SK-N-SH treated with all-trans-retinoic acid at 6 μM for 48 hours (cell line): ENCODE measurements around the gene SMG7.

Source experiments
- ARNTL ChIP-seq: fragments of 450-650 bp; formaldehyde crosslinking; IDR thresholded peaks from 2 replicates; pipeline ENCODE4 v1.5.0; 2020; ENCODE audit warnings: low read depth, mild to moderate bottlenecking, moderate library complexity, borderline replicate concordance
- CSDC2 ChIP-seq: fragments of 250-450 bp; sonication (Bioruptor Pico); IDR thresholded peaks from 2 replicates; pipeline ENCODE4 v1.5.0; 2020; ENCODE audit warnings: mild to moderate bottlenecking, moderate library complexity
- ISL1 ChIP-seq: fragments of 250-450 bp; sonication (Bioruptor Pico); IDR thresholded peaks from 2 replicates; pipeline ENCODE4 v2.1.2; 2022; ENCODE audit warnings: mild to moderate bottlenecking, moderate library complexity
- RARB ChIP-seq: fragments of 250-450 bp; sonication (Bioruptor Pico); IDR thresholded peaks from 2 replicates; pipeline ENCODE4 v1.8.0; 2021; ENCODE audit warnings: mild to moderate bottlenecking, moderate library complexity
- TOX ChIP-seq: fragments of 250-450 bp; sonication (Bioruptor Pico); IDR thresholded peaks from 2 replicates; pipeline ENCODE4 v1.8.0; 2021; ENCODE audit warnings: mild to moderate bottlenecking, moderate library complexity, borderline replicate concordance
- ZFP3 ChIP-seq: fragments of 250-450 bp; sonication (Bioruptor Pico); IDR thresholded peaks from 2 replicates; pipeline ENCODE4 v1.5.0; 2020; ENCODE audit warnings: mild to moderate bottlenecking, moderate library complexity
- ZFP30 ChIP-seq: fragments of 450-650 bp; formaldehyde crosslinking; IDR thresholded peaks from 2 replicates; pipeline ENCODE4 v1.5.0; 2022; ENCODE audit warnings: mild to moderate bottlenecking, moderate library complexity
- TF ChIP-seq, protein P1 (sequence below): fragments of 250-450 bp; sonication (Bioruptor Pico); IDR thresholded peaks from 2 replicates; pipeline ENCODE4 v1.8.0; 2020; ENCODE audit warnings: mild to moderate bottlenecking, moderate library complexity, borderline replicate concordance
- TF ChIP-seq, protein P2 (sequence below): fragments of 250-450 bp; sonication (Bioruptor Pico); IDR thresholded peaks from 2 replicates; pipeline ENCODE4 v1.5.1; 2021; ENCODE audit warnings: mild to moderate bottlenecking, moderate library complexity
- TF ChIP-seq, protein P3 (sequence below): fragments of 250-450 bp; sonication (Bioruptor Pico); IDR thresholded peaks from 2 replicates; pipeline ENCODE4 v1.5.0; 2020; ENCODE audit warnings: mild to moderate bottlenecking, moderate library complexity

DNA sequence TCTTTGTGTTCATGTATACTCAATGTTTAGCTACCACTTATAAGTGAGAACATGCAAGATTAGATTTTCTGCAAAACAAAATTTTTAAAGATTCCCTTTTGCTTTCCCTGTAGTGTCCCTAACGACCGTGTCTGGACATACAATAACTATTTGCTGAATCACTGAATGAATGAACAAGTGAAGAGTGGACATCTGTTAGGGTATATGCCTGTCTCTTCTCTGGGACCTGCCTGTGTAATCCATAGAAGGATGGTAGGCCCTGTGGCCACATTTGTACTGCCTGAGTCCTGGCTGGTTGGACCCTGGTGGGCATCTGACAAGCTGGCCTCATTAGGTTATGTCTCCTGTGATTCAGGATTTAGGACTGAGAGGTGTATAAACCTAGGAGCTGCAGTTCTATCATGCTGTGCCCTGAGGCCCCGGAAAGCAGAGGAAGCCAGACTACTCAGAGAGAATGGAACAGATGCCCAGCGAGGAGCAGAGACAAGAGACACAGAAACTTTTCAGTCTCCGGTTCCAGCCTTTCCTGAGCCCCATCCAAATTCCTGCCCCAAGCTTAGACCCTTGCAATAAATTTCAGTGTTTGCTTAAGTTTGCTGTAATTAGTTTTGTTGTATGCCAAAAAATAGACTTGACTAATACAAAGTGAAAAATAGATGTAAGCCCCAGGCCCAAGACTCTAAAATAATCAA lies 125.5 kb downstream of the SMG7 start:
- TF ChIP-seq ARNTL (CRISPR knock-in tag) (no peak), ZFP3 (CRISPR knock-in tag) (no peak), RARB (CRISPR knock-in tag) (no peak), ZFP30 (no peak), CSDC2 (CRISPR knock-in tag) (no peak), ISL1 (CRISPR knock-in tag) (no peak), TOX (CRISPR knock-in tag) (no peak)
- TF ChIP-seq, protein P1, sequence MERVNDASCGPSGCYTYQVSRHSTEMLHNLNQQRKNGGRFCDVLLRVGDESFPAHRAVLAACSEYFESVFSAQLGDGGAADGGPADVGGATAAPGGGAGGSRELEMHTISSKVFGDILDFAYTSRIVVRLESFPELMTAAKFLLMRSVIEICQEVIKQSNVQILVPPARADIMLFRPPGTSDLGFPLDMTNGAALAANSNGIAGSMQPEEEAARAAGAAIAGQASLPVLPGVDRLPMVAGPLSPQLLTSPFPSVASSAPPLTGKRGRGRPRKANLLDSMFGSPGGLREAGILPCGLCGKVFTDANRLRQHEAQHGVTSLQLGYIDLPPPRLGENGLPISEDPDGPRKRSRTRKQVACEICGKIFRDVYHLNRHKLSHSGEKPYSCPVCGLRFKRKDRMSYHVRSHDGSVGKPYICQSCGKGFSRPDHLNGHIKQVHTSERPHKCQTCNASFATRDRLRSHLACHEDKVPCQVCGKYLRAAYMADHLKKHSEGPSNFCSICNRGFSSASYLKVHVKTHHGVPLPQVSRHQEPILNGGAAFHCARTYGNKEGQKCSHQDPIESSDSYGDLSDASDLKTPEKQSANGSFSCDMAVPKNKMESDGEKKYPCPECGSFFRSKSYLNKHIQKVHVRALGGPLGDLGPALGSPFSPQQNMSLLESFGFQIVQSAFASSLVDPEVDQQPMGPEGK (CRISPR knock-in tag): no peak
- TF ChIP-seq, protein P2, sequence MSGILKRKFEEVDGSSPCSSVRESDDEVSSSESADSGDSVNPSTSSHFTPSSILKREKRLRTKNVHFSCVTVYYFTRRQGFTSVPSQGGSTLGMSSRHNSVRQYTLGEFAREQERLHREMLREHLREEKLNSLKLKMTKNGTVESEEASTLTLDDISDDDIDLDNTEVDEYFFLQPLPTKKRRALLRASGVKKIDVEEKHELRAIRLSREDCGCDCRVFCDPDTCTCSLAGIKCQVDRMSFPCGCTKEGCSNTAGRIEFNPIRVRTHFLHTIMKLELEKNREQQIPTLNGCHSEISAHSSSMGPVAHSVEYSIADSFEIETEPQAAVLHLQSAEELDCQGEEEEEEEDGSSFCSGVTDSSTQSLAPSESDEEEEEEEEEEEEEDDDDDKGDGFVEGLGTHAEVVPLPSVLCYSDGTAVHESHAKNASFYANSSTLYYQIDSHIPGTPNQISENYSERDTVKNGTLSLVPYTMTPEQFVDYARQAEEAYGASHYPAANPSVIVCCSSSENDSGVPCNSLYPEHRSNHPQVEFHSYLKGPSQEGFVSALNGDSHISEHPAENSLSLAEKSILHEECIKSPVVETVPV (CRISPR knock-in tag): no peak
- TF ChIP-seq, protein P3, sequence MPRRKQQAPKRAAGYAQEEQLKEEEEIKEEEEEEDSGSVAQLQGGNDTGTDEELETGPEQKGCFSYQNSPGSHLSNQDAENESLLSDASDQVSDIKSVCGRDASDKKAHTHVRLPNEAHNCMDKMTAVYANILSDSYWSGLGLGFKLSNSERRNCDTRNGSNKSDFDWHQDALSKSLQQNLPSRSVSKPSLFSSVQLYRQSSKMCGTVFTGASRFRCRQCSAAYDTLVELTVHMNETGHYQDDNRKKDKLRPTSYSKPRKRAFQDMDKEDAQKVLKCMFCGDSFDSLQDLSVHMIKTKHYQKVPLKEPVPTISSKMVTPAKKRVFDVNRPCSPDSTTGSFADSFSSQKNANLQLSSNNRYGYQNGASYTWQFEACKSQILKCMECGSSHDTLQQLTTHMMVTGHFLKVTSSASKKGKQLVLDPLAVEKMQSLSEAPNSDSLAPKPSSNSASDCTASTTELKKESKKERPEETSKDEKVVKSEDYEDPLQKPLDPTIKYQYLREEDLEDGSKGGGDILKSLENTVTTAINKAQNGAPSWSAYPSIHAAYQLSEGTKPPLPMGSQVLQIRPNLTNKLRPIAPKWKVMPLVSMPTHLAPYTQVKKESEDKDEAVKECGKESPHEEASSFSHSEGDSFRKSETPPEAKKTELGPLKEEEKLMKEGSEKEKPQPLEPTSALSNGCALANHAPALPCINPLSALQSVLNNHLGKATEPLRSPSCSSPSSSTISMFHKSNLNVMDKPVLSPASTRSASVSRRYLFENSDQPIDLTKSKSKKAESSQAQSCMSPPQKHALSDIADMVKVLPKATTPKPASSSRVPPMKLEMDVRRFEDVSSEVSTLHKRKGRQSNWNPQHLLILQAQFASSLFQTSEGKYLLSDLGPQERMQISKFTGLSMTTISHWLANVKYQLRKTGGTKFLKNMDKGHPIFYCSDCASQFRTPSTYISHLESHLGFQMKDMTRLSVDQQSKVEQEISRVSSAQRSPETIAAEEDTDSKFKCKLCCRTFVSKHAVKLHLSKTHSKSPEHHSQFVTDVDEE (CRISPR knock-in tag): no peak
